K562 (cell line): ENCODE results near the gene ZNF750. TPM values are rescaled to one million over a fixed set of nuclear protein-coding genes. Genes with fewer than 3 reads are reported as not detected.

Experiments used
- CREB1 ChIP-seq, 2 experiments: sonication (generic) in 1 of 2; formaldehyde crosslinking in 1 of 2; IDR thresholded peaks; 2 replicates each; pipeline versions ENCODE4 v1.6.1 to v1.8.0; 2012 to 2022; ENCODE audit warnings: inconsistent platforms in 1 of 2, mild to moderate bottlenecking in 1 of 2, missing genetic modification reagents in 1 of 2, moderate library complexity in 1 of 2
- E2F5 ChIP-seq: sonication (generic); formaldehyde crosslinking; IDR thresholded peaks from 2 replicates; pipeline ENCODE4 v1.8.0; 2022; ENCODE audit warnings: mild to moderate bottlenecking, missing genetic modification reagents
- EGR1 ChIP-seq: fragments of 450-650 bp; conservative IDR thresholded peaks from 2 replicates; pipeline ENCODE4 v1.6.1; 2017; ENCODE audit warnings: mild to moderate bottlenecking
- ERF ChIP-seq: fragments of 450-650 bp; formaldehyde crosslinking; IDR thresholded peaks from 2 replicates; pipeline ENCODE4 v1.4.0; 2020; ENCODE audit warnings: mild to moderate bottlenecking, mixed read lengths
- FOXA3 ChIP-seq, 2 experiments: fragments of 450-650 bp in 1 of 2; sonication (generic) in 1 of 2; formaldehyde crosslinking; IDR thresholded peaks in 1 of 2; conservative IDR thresholded peaks in 1 of 2; 2 replicates each; pipeline versions ENCODE4 v1.4.0 to v1.8.0; 2020 to 2022; ENCODE audit warnings: mild to moderate bottlenecking in 2 of 2, missing genetic modification reagents in 1 of 2
- FUS ChIP-seq: fragments of 200-400 bp; formaldehyde crosslinking; optimal IDR thresholded peaks from 2 replicates; pipeline ENCODE3; 2017; ENCODE audit warnings: low read depth, low read length
- HEY1 ChIP-seq: fragments of 250-450 bp; sonication (Bioruptor Pico); IDR thresholded peaks from 2 replicates; pipeline ENCODE4 v1.5.0; 2020; ENCODE audit warnings: mild to moderate bottlenecking, moderate library complexity, borderline replicate concordance
- HMGN3 ChIP-seq: IDR thresholded peaks from 2 replicates; pipeline ENCODE4 v1.6.1; 2011; ENCODE audit warnings: borderline replicate concordance, low read depth, mild to moderate bottlenecking, mixed read lengths, low read length; ENCODE audit not compliant: insufficient read length; ENCODE audit errors: extremely low read depth
- HMGXB4 ChIP-seq: sonication (generic); formaldehyde crosslinking; IDR thresholded peaks from 2 replicates; pipeline ENCODE4 v1.8.1; 2023; ENCODE audit warnings: mild to moderate bottlenecking, missing genetic modification reagents
- KDM2B ChIP-seq: fragments of 250-450 bp; sonication (Bioruptor Pico); IDR thresholded peaks from 2 replicates; pipeline ENCODE4 v1.8.0; 2021; ENCODE audit warnings: mild to moderate bottlenecking, moderate library complexity
- L3MBTL2 ChIP-seq: fragments of 450-650 bp; IDR thresholded peaks from 2 replicates; pipeline ENCODE4 v1.6.1; 2016; ENCODE audit warnings: mild to moderate bottlenecking, moderate library complexity
- POU5F1 ChIP-seq: fragments of 150-350 bp; IDR thresholded peaks from 2 replicates; pipeline ENCODE4 v1.6.1; 2014; ENCODE audit warnings: borderline replicate concordance, low read length, low read depth, mild to moderate bottlenecking; ENCODE audit not compliant: partially characterized antibody
- RUNX1 ChIP-seq: sonication (generic); IDR thresholded peaks from 2 replicates; pipeline ENCODE4 v1.6.1; 2016; ENCODE audit warnings: antibody characterized with exemption, low read depth
- SIN3A ChIP-seq, 2 experiments: fragments of 150-350 bp in 1 of 2; IDR thresholded peaks; 2 replicates each; pipeline ENCODE4 v1.6.1; 2011 to 2016; ENCODE audit warnings: borderline replicate concordance in 2 of 2, low read depth in 2 of 2, low read length in 2 of 2, mild to moderate bottlenecking in 2 of 2, moderate library complexity in 2 of 2; ENCODE audit not compliant: control insufficient read depth in 1 of 2
- TBL1XR1 ChIP-seq, 2 experiments: IDR thresholded peaks; 2 replicates each; pipeline ENCODE4 v1.6.1; 2012; ENCODE audit warnings: improper control_type of control experiment in 2 of 2, low read length in 2 of 2, mild to moderate bottlenecking in 1 of 2
- U2AF1 ChIP-seq: fragments of 200-400 bp; formaldehyde crosslinking; optimal IDR thresholded peaks from 2 replicates; pipeline ENCODE3; 2017; ENCODE audit warnings: mild to moderate bottlenecking, low read depth, low read length, moderate library complexity
- ZBTB11 ChIP-seq, 3 experiments: fragments of 200-800 bp in 1 of 3; fragments of 250-450 bp in 1 of 3; fragments of 450-650 bp in 1 of 3; sonication (Bioruptor Pico) in 1 of 3; sonication (Bioruptor generic) in 1 of 3; formaldehyde crosslinking in 1 of 3; IDR thresholded peaks; 2 replicates each; pipeline versions ENCODE4 v1.6.1 to v1.8.0; 2016 to 2022; ENCODE audit warnings: mild to moderate bottlenecking in 2 of 3, missing genetic modification characterization in 2 of 3, missing compliant biosample characterization in 1 of 3, moderate library complexity in 1 of 3
- ZNF24 ChIP-seq: fragments of 450-650 bp; IDR thresholded peaks from 2 replicates; pipeline ENCODE4 v1.6.1; 2016
- polyA plus RNA-seq, 8 experiments: library from polyadenylated mRNA; depleted of rRNA in 4 of 8; stranded (reverse) in 5 of 8; unstranded in 3 of 8; fragments of >200 nt; fragmentation: Nextera tagmentation in 2 of 8; fragmentation: Illumina TruSeq in 1 of 8; extraction: Ambion mirVana in 2 of 8; extraction: Trizol in 1 of 8; gene quantifications; 2 replicates each; pipeline versions ENCODE4 v1.2.1 to v1.2.3, GENCODE V29; 2011 to 2014; ENCODE audit warnings: inconsistent platforms in 1 of 8, missing spikeins in 1 of 8
- total RNA-seq, 7 experiments: library from RNA; depleted of rRNA in 6 of 7; stranded (reverse); fragments of >200 nt in 6 of 7; fragmentation: Illumina TruSeq in 2 of 7; extraction: Trizol in 2 of 7; gene quantifications; 2 replicates each; pipeline versions ENCODE4 v1.2.1 to v1.2.3, GENCODE V29; 2011 to 2021; ENCODE audit warnings: low replicate concordance in 1 of 7
- TF ChIP-seq, protein P1 (sequence below): fragments of 250-450 bp; sonication (Bioruptor Pico); IDR thresholded peaks from 2 replicates; pipeline ENCODE4 v1.5.0; 2021
- TF ChIP-seq, protein P2 (sequence below): sonication (generic); formaldehyde crosslinking; IDR thresholded peaks from 2 replicates; pipeline ENCODE4 v1.8.1; 2023; ENCODE audit warnings: mild to moderate bottlenecking, missing genetic modification reagents

ZNF750 gene
- total and polyA plus RNA-seq, 9 of the 15 experiments (the other 6 are each of a cell fraction or from before 2014, with no cell fraction given), result not detected

GRCh38 chr17:82868715-82869131 lies 28.9 kb upstream of the ZNF750 start (continued):
- no peak for TF ChIP-seq SIN3A (IDR thresholded peaks at IDR 0.05; ENCODE audit: borderline replicate concordance in 2 of 2, control insufficient read depth in 1 of 2, low read depth in 2 of 2, low read length in 2 of 2)
- no peak for TF ChIP-seq ERF
- peak; percentile 69 for TF ChIP-seq HMGN3
- TF ChIP-seq ZBTB11 (CRISPR knock-in tag; IDR thresholded peaks at IDR 0.05), result no peak
- TF ChIP-seq FUS, result no peak
- no peak for TF ChIP-seq CREB1 (IDR thresholded peaks at IDR 0.05)
- TF ChIP-seq CREB1 (CRISPR knock-in tag; IDR thresholded peaks at IDR 0.05), result peak; percentile 32; the same call in 1 of the 2 replicates
- no peak for TF ChIP-seq KDM2B (CRISPR knock-in tag)
- 0 out of 4 replicates have a peak, but pooled peaks of 1 of the 2 experiments have one; percentile 17 for TF ChIP-seq TBL1XR1 (IDR thresholded peaks at IDR 0.05; ENCODE audit: low read length in 2 of 2)
- TF ChIP-seq U2AF1, result no peak
- TF ChIP-seq POU5F1, result no peak
- TF ChIP-seq, protein P1, sequence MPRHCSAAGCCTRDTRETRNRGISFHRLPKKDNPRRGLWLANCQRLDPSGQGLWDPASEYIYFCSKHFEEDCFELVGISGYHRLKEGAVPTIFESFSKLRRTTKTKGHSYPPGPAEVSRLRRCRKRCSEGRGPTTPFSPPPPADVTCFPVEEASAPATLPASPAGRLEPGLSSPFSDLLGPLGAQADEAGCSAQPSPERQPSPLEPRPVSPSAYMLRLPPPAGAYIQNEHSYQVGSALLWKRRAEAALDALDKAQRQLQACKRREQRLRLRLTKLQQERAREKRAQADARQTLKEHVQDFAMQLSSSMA (CRISPR knock-in tag), result no peak
- TF ChIP-seq EGR1, result 0 out of 2 replicates have a peak, but pooled peaks have one; percentile 11
- TF ChIP-seq, protein P2, sequence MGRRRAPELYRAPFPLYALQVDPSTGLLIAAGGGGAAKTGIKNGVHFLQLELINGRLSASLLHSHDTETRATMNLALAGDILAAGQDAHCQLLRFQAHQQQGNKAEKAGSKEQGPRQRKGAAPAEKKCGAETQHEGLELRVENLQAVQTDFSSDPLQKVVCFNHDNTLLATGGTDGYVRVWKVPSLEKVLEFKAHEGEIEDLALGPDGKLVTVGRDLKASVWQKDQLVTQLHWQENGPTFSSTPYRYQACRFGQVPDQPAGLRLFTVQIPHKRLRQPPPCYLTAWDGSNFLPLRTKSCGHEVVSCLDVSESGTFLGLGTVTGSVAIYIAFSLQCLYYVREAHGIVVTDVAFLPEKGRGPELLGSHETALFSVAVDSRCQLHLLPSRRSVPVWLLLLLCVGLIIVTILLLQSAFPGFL (CRISPR knock-in tag), result no peak
- TF ChIP-seq E2F5 (CRISPR knock-in tag), result no peak
- TF ChIP-seq RUNX1, result no peak
- TF ChIP-seq L3MBTL2, result peak; percentile 62
- no peak for TF ChIP-seq HEY1 (CRISPR knock-in tag)
- TF ChIP-seq ZNF24, result no peak
- TF ChIP-seq HMGXB4 (CRISPR knock-in tag), result no peak
- no peak for TF ChIP-seq FOXA3 (CRISPR knock-in tag; conservative IDR thresholded peaks at IDR 0.05 in 1 of 2, IDR thresholded peaks at IDR 0.05 in 1 of 2)
